ENCODE data around the gene WDR37. TPM values are rescaled to one million over a fixed set of nuclear protein-coding genes. Genes with fewer than 3 reads are reported as not detected.

The WDR37 gene
- total and polyA plus RNA-seq, 10 of the 15 experiments (the other 5 are each of a cell fraction or from before 2014, with no cell fraction given): 1.9 to 11.1 (median 7.1) TPM

GRCh38 chr10:1049425-1049958, 6.7 kb upstream of the WDR37 start:
- peaks cover 3% of the 10 kb centered on the region; the same call in 1 of the 2 replicates for H4K20me1 ChIP-seq (ENCODE audit: control insufficient read depth, insufficient read depth)
- TF ChIP-seq IRF3 (IDR thresholded peaks at IDR 0.05): peak; percentile 12; the same call in 1 of the 2 replicates
- no peak for TF ChIP-seq HDAC2 (IDR thresholded peaks at IDR 0.05)
- TF ChIP-seq ZNF622 (IDR thresholded peaks at IDR 0.05): no peak
- TF ChIP-seq NBN (IDR thresholded peaks at IDR 0.05): 0 out of 2 replicates have a peak, but pooled peaks have one; percentile 40
- TF ChIP-seq SREBF1 (IDR thresholded peaks at IDR 0.05; ENCODE audit: low read length): no peak
- peak; percentile 2; the same call in 1 of the 3 replicates for TF ChIP-seq POU2F2 (IDR thresholded peaks at IDR 0.05; ENCODE audit: borderline replicate concordance, low read depth, low read length)
- no peak for TF ChIP-seq RAD51 (IDR thresholded peaks at IDR 0.05)
- no peak for TF ChIP-seq ZSCAN29 (IDR thresholded peaks at IDR 0.05)
- TF ChIP-seq TCF7 (IDR thresholded peaks at IDR 0.05; ENCODE audit: borderline replicate concordance): no peak
- peak; percentile 29; the same call in 1 of the 2 replicates for TF ChIP-seq RUNX3 (IDR thresholded peaks at IDR 0.05; ENCODE audit: low read length)
- TF ChIP-seq POLR2AphosphoS2 (IDR thresholded peaks at IDR 0.05; ENCODE audit: low read depth, low read length): no peak
- TF ChIP-seq, protein P1, sequence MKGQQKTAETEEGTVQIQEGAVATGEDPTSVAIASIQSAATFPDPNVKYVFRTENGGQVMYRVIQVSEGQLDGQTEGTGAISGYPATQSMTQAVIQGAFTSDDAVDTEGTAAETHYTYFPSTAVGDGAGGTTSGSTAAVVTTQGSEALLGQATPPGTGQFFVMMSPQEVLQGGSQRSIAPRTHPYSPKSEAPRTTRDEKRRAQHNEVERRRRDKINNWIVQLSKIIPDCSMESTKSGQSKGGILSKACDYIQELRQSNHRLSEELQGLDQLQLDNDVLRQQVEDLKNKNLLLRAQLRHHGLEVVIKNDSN (IDR thresholded peaks at IDR 0.05; ENCODE audit: borderline replicate concordance, extremely low read length, insufficient read depth, low read depth, low read length): no peak
- no peak for TF ChIP-seq IRF5 (IDR thresholded peaks at IDR 0.05; ENCODE audit: borderline replicate concordance)
- 0 out of 2 replicates have a peak, but pooled peaks have one; percentile 5 for TF ChIP-seq ZNF687 (IDR thresholded peaks at IDR 0.05)
- no peak for TF ChIP-seq ZNF24 (IDR thresholded peaks at IDR 0.05)
- TF ChIP-seq JUNB (IDR thresholded peaks at IDR 0.05): no peak
- TF ChIP-seq SIN3A (IDR thresholded peaks at IDR 0.05; ENCODE audit: low read depth, low read length): no peak

More at GRCh38 chr10:1049425-1049958, 6.7 kb upstream of the WDR37 start:
- H3K36me3 ChIP-seq (ENCODE audit: control insufficient read depth in 2 of 2, insufficient read depth in 2 of 2, low read length in 1 of 2): peaks cover 0 to 16% of the 10 kb centered on the region in 2 experiments; a peak in 2 of 4 replicates
- H3K4me2 ChIP-seq (ENCODE audit: control insufficient read depth, insufficient read depth): peak overlapping the region; percentile 32
- H3K4me3 ChIP-seq: peak overlapping the region; percentile 95
- peaks cover 80% of the 10 kb centered on the region for H3K79me2 ChIP-seq (ENCODE audit: control insufficient read depth, insufficient read depth, low read length)
- DNase-seq (ENCODE audit: low read depth, low spot score) (no peak), ATAC-seq (no peak), FAIRE-seq (no peak)
- WGBS (ENCODE audit: insufficient coverage, insufficient replicate concordance, low lambda C conversion rate, missing lambda C conversion rate): under 1% methylated on average over 29 of the region's 34 CpGs
- intact Hi-C loops (cut with micrococcal nuclease; ENCODE audit: unreplicated experiment) (loop anchor here (2.0 kb wide), 1 partner anchor 119 kb away; the partner anchor contains the start of gene LARP4B), in situ Hi-C loops (cut with MboI) (no loop called here)
- ChIA-PET RAD21 (ENCODE audit: unreplicated experiment) (interaction anchor here (1.0 to 3.1 kb wide), 6 partner anchors 8 to 165 kb away, joined by 3 to 9 read pairs (median 4); partner anchors contain the start of gene GTPBP4), CTCF (interaction anchor here (0.9 to 2.1 kb wide), 4 partner anchors 8 to 106 kb away, joined by 3 to 8 read pairs (median 4); no protein-coding TSS in a partner anchor), SMC1A (ENCODE audit: uncharacterized antibody, unreplicated experiment) (interaction anchor here (0.6 to 1.3 kb wide), 4 partner anchors 19 to 581 kb away, joined by 3 to 6 read pairs (median 3); partner anchors contain the start of gene GTPBP4), POLR2A (interaction anchor here (0.5 to 3.6 kb wide), 10 partner anchors 8 to 992 kb away, joined by 3 to 19 read pairs (median 6); partner anchors contain the start of gene LARP4B)
- H3K9me3 ChIP-seq (replicated peaks; ENCODE audit: control insufficient read depth, insufficient read depth, low read length): no peaks in the 10 kb centered on the region
- H2AFZ ChIP-seq (ENCODE audit: control insufficient read depth, low read depth, low read length): peak overlapping the region; percentile 54
- peak overlapping the region; percentile 92 for H3K9ac ChIP-seq (ENCODE audit: control insufficient read depth, insufficient read depth, low read length)
- H3K27ac ChIP-seq (ENCODE audit: control insufficient read depth, insufficient read depth): peak overlapping the region; percentile 96
- no peaks in the 10 kb centered on the region for H3K27me3 ChIP-seq (replicated peaks in 1 of 2; ENCODE audit: control insufficient read depth in 2 of 2, insufficient read depth in 2 of 2, low read length in 1 of 2)
- BruUV-seq (replicated peaks): TSS peak; percentile 83
- H3K4me1 ChIP-seq (ENCODE audit: control insufficient read depth, insufficient read depth, low read length): peaks cover 5% of the 10 kb centered on the region

Measured in GM12878 (cell line).